22Rv1 (cell line): ENCODE data around the gene DCAF10.

Experiments
- H3K27ac ChIP-seq: fragments of 450-650 bp; 2 replicates; pipeline ENCODE4 v1.5.1; 2017
- ZFX ChIP-seq: fragments of 450-650 bp; IDR thresholded peaks from 2 replicates; pipeline ENCODE4 v1.6.1; 2017; ENCODE audit warnings: antibody characterized with exemption, borderline replicate concordance
- TF ChIP-seq, protein P1 (sequence below): fragments of 450-650 bp; IDR thresholded peaks from 2 replicates; pipeline ENCODE4 v1.5.1; 2017; ENCODE audit warnings: mild to moderate bottlenecking

Gene DCAF10

DNA sequence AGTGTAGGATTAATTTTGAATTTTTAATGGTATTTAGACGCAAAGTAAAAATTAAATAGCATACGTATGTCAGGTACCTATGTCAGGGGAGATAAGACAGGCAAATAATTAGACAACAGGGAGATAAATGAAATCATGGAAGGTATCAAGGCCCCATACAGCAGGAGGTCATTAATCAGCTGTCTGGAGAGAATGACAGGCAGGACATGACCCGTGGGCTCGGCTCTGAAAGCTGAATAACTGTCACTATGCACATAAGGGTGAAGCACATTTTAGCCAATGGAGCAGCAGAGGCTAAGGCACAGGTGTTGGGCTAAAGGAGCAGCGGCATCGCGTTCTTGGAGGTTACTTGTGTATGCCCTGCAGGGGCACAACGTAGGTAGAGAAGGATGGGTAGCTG is 91.5 kb downstream of the DCAF10 start:
- H3K27ac ChIP-seq = no peak overlapping the region
- TF ChIP-seq, protein P1, sequence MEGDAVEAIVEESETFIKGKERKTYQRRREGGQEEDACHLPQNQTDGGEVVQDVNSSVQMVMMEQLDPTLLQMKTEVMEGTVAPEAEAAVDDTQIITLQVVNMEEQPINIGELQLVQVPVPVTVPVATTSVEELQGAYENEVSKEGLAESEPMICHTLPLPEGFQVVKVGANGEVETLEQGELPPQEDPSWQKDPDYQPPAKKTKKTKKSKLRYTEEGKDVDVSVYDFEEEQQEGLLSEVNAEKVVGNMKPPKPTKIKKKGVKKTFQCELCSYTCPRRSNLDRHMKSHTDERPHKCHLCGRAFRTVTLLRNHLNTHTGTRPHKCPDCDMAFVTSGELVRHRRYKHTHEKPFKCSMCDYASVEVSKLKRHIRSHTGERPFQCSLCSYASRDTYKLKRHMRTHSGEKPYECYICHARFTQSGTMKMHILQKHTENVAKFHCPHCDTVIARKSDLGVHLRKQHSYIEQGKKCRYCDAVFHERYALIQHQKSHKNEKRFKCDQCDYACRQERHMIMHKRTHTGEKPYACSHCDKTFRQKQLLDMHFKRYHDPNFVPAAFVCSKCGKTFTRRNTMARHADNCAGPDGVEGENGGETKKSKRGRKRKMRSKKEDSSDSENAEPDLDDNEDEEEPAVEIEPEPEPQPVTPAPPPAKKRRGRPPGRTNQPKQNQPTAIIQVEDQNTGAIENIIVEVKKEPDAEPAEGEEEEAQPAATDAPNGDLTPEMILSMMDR = no peak
- TF ChIP-seq ZFX = no peak

DNA sequence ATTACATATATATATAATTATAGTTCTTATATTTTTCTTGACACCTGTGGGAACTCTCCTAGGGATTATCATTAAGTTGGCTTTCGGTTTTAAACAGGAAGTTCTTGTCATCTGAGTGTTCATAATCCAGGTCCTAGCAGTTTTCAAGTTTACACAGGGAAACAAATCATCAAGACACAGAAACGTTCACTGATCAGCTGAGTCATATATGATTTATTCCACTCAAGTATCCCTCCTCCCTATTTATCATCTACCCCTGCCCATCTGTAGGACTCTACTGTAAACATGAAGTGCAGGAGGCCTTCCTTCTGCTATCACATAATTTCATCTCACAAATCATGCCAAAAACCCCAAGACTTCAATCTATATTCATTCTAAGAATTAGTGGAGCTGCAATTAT is 97.1 kb downstream of the DCAF10 start:
- H3K27ac ChIP-seq = no peak overlapping the region

DNA sequence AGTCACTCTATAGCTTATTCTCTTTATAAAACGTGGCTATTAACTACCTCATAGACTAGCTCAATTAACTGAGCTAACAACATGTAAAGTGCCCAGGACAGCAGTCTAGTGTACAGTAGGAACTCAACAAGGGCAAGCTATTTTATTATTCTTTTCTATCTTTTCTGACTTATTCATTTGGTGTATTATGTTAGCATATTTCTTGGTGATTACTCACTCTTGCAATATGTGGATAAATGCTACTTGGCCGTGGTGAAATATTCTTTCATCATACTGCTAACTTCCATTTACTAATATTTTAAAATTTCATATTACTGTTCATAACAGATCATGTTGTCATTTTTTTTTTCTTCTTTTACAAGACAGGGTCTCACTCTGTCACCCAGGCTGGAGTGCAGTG is 98.4 kb downstream of the DCAF10 start:
- no peak overlapping the region for H3K27ac ChIP-seq
- TF ChIP-seq, protein P1 = no peak
- TF ChIP-seq ZFX = no peak

More for the DNA sequence above, 97.1 kb downstream of the DCAF10 start:
- TF ChIP-seq, protein P1 = no peak
- TF ChIP-seq ZFX = no peak

DNA sequence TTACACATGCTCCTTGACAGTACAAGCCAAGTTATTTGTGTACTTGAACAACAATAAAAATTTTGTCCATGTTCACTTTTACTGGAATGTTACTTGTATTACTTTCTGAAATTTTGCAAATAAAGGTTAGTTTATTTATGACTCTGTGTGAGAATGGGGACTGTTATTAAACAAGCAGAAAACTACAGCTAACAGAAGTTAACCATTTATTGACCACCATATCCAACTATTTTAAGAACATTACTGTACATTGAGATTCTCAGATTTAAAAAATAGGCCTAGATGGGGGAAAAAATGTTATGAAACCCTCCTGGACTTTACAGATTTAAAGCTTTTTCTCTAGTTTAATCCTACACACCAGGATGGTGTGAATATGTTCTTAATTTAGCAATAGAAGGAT is 101.5 kb downstream of the DCAF10 start:
- no peak overlapping the region for H3K27ac ChIP-seq
- TF ChIP-seq, protein P1 = no peak
- TF ChIP-seq ZFX = no peak

DNA sequence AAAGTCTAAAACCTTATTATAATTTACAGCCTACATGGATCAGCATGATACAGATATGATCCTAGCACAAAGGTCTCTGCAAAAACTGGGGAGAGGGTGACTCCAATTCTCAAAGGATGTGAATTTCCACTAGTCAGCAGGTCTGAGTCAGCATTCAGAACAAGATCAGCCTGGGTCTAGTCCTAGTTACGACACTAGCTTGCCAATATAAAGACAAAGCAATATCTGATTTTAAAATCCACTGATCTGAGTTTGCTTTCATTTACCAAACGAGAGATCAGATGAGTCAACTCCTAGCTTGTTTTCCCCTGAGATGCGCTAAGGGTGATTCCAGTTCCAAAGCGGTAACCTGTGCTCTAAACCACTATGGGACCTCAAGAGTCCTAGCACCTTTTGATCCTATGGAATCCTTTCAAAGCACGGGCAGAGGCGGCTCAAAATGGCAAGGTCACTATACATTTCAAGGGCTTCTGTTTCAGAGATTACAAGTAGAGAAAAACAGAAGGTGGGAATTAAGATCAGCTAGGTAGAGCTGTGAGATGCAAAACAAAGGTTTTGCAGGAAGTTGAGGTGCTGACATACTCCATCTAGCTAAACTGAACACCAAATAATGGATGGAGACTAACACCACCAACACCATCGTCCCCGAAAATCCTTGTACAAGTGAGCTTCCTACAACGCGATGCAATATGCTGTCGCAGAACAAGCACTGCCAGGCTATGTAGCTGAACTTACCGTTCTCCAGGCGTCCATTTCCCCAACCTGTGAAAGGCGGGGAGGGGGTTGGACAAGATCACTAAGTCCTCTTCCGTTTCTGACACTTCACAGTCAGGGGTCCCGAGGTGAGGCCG is 102.4 kb downstream of the DCAF10 start:
- TF ChIP-seq ZFX = no peak
- TF ChIP-seq, protein P1 = no peak
- H3K27ac ChIP-seq = peak overlapping the region; percentile 83

DNA sequence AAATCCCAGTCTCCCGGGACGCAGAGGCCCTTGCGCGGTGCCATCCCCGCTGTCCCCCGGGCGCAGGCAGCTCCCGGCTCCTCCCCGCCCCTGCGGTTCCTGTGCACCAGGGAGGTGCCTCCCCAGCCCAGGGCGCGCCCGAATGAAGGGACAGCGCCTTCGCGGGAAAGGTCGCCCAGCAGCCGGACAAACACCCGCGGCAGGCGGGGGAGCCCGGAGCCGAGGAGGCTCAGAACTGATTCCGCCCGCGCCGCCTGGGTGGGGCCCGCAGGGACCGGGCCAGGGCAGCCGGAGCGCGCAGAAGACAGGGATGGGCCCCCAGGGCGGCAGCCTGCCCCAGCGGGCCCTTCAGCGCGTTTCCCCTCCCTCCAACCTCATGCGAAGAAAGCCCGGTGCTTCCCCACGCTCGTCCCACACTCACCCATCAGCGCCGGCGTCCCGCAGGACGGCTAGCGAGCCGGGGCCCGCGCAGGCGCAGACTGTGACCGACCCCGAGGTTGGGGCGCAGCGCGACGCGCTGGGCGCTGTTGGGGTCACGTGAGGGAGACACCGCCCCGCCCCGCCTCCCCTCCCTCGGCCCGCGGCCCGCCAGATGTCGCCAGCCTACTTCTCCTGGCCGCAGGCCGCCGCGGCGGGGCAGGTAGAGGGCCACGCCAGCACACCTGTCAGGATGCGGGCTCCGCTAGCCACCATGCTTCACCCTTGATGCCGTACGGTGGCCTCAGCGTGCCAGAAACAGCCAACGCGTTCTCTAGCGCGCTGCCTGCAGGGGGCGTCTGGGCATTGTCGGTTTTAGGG is 103.2 kb downstream of the DCAF10 start, which contains the start of gene SLC25A51:
SLC25A51 (minus strand) TSS at position 481 of the 798 bp plus-strand sequence. CDS start 15,577 bp downstream, outside the sequence.
- no peak for TF ChIP-seq ZFX
- TF ChIP-seq, protein P1 = peak; percentile 93
- H3K27ac ChIP-seq = peak within 1 kb of the TSS; percentile 83
